Activated CD4-positive, alpha-beta T cell treated with anti-CD3 and anti-CD28 coated beads for 24 hours (primary cell): ENCODE measurements around the gene IQGAP3.
"Not testable (repeated sequence)": the region's sequence is repeated elsewhere in the genome, so short reads cannot be mapped to it uniquely, and the experiment has no call there.

Experiments
- DNase-seq, 2 donors: peaks; one replicate each; pipeline ENCODE4 v3.0.0-alpha.2; 2020; ENCODE audit warnings: low read depth in 2 of 2

The IQGAP3 gene

GRCh38 chr1:156571919-156572662 is at the start of gene IQGAP3:
Gene IQGAP3, minus strand, starts transcription at chr1:156572565. Its CDS starts 36 bp downstream, at chr1:156572529.
- DNase-seq = peak; percentile 46 to 60

DNA sequence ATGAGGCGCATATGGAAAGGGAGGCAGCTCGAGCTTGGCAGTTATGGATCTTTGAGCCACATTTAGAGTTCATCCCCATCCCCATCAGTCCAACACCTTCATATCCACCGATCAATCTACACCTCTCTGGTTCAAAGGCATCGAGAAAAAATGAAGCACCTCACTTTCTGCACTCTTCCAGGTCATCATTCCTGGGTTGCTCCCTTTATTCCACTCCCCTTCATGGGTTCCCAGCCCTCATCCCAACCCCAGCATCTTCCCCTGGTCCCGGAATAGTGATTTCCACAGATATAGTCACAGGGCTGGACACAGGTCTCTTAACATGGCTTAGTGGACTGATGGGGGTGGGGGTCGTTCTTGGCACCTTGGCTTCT is 47.2 kb upstream of the IQGAP3 start:
- no peak for DNase-seq

- no peak for DNase-seq
Measured at GRCh38 chr1:156618853-156619581, 46.7 kb upstream of the IQGAP3 start, which contains the start of gene HAPLN2. Gene HAPLN2, plus strand, starts transcription at chr1:156619415. Its CDS starts 4,076 bp downstream, at chr1:156623491.

GRCh38 chr1:156616463-156616862 is 44.1 kb upstream of the IQGAP3 start:
- DNase-seq = no peak

GRCh38 chr1:156615946-156616345 is 43.6 kb upstream of the IQGAP3 start:
- no peak for DNase-seq

DNA sequence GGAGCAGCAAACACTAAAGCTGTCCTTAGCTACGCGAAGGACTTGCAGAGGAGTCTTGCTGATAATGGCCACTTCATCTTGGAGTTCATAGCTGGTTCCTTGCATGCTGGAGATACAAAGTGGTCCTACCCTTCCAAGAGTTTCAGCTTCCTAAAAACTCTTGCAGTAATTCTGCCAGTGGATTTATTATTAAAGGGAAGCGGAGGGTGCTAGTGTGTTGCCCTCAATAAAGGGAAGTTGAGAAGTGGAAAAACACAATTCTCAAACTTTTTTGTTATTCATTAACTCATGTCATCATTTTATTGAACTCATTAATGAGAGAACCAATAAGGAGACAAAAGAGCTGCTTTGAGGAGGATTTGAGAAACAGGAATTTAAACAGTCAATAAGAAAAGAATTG is 40.3 kb upstream of the IQGAP3 start:
- no peak for DNase-seq

GRCh38 chr1:156610072-156610471 is 37.7 kb upstream of the IQGAP3 start:
- not testable (repeated sequence) for DNase-seq

DNA sequence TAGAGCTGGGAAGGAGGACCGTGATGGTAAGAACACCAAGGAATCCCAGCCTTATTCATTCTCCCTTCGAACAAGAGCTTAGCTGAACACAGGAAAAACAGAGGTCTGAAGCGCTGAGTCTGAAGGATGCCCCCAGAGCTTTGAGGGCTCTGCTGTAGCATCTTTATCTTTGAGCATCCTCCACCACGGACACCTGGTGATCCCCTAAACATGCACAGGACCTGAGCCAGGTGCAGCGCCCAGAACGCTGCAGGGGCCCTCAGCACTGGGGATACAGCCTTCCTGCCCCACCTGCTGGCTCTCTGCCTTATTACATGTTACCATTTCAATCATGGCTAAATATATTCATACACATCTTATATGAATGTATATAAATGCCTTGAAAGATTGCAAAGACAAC is 36.6 kb upstream of the IQGAP3 start:
- DNase-seq = peak; percentile 30 to 43

DNA sequence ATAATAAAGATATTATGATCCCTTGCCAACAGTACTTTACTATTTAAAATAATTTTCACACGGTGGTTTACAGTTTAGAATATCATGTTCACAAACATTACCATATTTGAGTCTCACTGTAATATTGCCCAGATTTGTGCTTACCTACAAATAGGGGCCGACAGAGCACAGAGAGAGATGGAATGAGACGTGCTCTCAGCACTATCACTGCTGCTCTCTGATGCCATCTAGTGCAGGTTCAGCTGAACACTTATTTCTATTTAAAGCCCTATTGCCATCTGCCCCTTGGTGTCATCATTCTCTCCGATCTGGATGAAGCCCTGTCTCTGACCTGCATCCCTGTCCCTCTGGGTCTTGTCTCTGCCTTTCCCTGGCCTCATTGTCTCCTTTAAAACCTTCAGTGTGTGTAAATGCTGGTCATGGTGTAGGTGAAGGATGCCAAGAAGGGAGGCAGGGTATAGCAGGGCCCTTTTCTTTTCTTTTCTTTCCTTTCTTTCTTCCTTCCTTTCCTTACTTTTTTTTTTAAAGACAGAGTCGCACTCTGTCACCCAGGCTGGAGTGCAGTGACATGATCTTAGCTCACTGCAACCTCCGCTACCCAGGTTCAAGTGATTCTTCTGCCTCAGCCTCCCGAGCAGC is 35.8 kb upstream of the IQGAP3 start:
- peak; percentile 31 to 48 for DNase-seq

- not testable (repeated sequence) for DNase-seq
Measured at GRCh38 chr1:156607344-156607743, 35.0 kb upstream of the IQGAP3 start.

DNA sequence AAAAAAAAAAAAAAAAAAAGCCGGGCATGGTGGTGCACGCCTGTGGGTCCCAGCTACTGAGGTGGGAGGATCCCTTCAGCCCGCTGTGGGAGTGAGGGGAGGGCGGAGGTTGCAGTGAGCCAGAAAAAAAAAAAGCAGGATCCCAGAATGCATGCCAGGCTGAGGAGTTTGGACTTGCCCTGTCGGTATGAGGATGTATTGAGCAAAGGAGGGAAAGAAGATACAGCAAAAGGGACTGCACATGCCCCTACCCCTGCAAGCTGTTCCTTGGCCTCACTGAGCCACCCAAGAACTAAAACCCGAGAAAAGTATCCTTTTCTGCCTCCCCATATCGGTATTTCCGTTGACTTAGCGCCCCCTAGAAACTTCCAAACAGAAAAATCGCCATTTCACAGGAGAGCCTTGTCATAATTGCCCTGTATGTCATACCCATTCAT is 30.2 kb upstream of the IQGAP3 start:
- no peak for DNase-seq

DNA sequence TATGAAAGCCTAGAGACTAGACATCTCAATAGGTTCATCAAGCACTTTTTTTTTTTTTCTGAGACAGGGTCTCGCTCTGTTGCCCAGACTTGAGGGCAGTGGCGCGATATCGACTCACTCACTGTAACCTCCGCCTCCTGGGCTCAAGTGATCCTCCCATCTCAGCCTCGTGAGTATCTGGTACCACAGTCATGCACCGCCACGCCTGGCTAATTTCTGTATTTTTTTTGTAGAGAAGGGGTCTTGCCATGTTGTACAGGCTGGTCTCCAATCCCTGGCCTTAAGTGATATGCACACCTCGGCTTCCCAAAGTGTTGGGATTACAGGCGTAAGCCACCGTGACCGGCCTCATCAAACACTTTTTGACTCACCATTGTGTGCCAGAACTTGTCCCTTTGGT is 29.5 kb upstream of the IQGAP3 start:
- DNase-seq = no peak

DNA sequence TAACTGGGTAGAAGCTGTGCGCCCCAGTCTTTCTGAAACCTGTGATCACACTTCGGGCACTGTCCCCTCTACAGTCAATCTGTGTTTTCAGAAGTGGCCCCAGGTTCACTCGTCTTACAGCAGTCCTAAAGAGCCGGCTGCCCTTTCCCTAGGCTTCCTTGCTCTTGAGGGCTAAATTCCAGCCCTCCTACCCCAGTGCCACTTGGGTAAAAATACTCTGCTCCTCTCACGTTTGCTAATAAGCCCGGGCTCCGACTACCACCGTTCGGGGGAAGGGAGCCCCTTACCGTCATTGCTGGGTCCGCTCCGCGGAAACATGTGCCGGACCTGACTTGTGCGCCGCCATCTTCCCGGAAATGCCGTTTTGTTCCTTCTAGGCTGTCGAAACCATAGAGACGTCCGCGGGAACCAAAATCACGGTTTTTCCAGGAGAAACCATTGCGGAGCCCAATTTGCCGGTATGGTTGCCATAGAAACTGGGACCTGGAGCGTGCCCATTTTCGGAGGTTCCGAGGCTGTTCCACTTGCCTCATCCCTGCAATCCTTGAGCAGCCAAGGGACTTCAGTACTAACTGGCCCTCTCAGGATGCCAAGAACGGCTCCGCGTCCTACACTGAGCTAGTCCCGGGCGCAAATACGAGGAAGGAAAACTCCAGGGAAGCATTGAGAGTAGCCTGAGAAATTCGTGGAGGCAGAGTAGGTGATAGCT is 28.9 kb upstream of the IQGAP3 start, which contains the start of gene GPATCH4:
GPATCH4 (minus strand) TSS at position 358 of the 709 bp plus-strand sequence.
- DNase-seq = peak; percentile 66 to 68

- no peak for DNase-seq
Measured at GRCh38 chr1:156600733-156601121, 28.4 kb upstream of the IQGAP3 start.

DNA sequence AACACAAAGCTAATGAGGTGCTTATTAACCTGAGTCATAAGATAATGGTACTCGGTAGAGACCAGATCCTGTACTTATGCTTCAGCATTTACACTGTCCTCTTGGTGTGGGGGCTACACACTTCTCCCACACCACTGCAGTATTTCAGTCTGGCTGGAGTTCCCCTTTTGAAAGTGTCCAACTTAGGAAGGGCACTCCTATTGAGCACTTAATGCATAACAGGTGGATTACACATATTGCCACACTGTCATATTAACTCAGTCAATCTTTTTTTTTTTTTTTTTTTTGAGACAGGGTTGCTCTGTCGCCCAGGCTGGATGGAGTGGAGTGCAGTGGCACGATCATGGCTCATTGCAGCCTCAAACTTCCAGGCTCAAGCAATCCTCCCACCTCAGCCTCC is 27.4 kb upstream of the IQGAP3 start:
- no peak for DNase-seq

GRCh38 chr1:156598731-156599432 is 26.5 kb upstream of the IQGAP3 start:
- no peak for DNase-seq

- no peak for DNase-seq
Measured at GRCh38 chr1:156598125-156598524, 25.8 kb upstream of the IQGAP3 start.

DNA sequence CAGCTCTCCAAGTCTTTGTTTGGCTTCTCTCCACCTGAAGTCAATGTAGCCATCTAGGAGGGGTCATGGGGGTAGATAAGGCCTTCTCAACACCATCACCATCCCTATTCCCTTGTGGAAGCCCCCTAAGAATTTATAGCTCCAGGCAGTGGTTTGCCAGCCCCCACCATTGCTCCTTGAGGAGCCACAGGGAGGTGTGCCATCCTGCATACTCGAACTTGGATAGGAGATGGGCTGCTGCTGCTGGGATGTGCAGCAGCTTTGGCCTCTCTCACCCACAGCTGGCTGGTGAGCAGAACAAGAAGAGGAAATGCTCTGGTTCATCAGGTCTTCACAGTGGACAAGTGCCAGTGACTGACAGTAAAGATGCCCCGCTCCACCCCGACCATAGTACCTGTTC is 24.1 kb upstream of the IQGAP3 start:
- no peak for DNase-seq

DNA sequence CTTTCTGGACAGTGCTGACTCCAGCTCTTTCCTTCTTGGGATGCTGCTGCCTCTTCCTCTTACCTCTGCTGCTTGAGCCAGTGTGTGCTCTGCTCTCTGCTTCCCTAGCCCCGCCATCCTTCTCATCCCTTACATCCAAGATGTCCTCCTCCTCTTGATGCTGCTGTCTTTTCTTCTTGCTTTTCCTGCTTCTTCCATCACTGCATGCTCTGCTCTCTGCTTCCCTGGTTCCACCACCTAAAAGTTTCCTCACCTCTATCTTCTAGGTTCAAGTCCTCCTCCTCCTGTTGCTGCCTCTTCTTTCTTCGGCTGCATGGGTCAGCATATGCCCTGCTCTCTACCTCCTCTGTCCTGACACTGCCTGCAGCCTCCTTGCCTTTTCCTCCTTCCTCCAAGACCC is 22.7 kb upstream of the IQGAP3 start:
- DNase-seq = no peak

DNA sequence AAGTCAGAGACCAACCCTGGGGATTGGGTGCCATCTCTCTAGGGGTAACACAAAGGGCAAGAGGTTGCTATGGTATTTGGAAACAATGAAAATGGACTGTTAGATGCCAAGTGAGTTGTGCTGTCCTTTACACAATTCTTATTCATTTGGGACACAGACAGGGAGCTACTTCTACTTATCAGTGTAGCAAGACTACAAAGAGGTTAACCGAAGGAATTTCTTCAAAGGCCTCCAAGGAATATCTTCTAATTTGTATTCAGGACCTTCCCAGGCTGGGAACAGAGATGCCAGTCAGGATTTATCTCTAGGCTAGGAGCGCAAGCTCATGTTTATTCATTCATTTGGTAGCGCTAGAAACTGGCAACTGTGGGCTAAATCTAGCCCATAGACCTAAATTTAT is 21.8 kb upstream of the IQGAP3 start:
- DNase-seq = no peak

- DNase-seq = no peak
Measured at GRCh38 chr1:156593661-156593989, 21.3 kb upstream of the IQGAP3 start.
